Right lobe of liver (tissue), 6 donors: ENCODE measurements around the gene RBM14. TPM values are rescaled to one million over a fixed set of nuclear protein-coding genes. Genes with fewer than 3 reads are reported as not detected.

Experiments used
- ATAC-seq, 4 donors: fragments of 200-7000 bp; cut with Tn5 transposase; one replicate each; pipeline ENCODE4 v1.9.1; 2020; ENCODE audit warnings: mild to moderate bottlenecking in 4 of 4, moderate library complexity in 4 of 4
- DNase-seq, 3 donors: peaks; one replicate each; pipeline ENCODE4 v3.0.0-alpha.2; 2020
- H3K27ac ChIP-seq, 3 donors: fragments of 200-600 bp; one replicate each; pipeline ENCODE4 v1.8.0; 2022
- H3K27me3 ChIP-seq, 2 donors: fragments of 200-600 bp; one replicate each; pipeline ENCODE4 v1.8.0; 2022
- H3K36me3 ChIP-seq, 4 donors: fragments of 200-600 bp; sonication (generic) in 1 of 4; one replicate each; pipeline versions ENCODE4 v1.5.1 to v1.8.0; 2017 to 2022; ENCODE audit warnings: control low read depth in 1 of 4
- H3K4me1 ChIP-seq, 4 donors: fragments of 200-600 bp; sonication (generic) in 1 of 4; one replicate each; pipeline versions ENCODE4 v1.5.1 to v1.8.0; 2017 to 2022; ENCODE audit warnings: control low read depth in 1 of 4
- H3K4me3 ChIP-seq, 3 donors: fragments of 200-600 bp; one replicate each; pipeline ENCODE4 v1.8.0; 2022
- H3K9me3 ChIP-seq, 4 donors: fragments of 200-600 bp; sonication (generic) in 1 of 4; one replicate each; pipeline versions ENCODE4 v1.5.1 to v1.8.0; 2017 to 2022; ENCODE audit warnings: control low read depth in 1 of 4
- POLR2A ChIP-seq: fragments of 450-650 bp; IDR thresholded peaks from one replicate; pipeline ENCODE4 v1.6.1; 2017; ENCODE audit warnings: antibody characterized with exemption, mild to moderate bottlenecking
- WGBS: methylation state at CpG from one replicate; pipeline ENCODE4 v1.1.6; 2018; ENCODE audit warnings: low coverage, low lambda C conversion rate; ENCODE audit not compliant: insufficient coverage; ENCODE audit errors: missing lambda C conversion rate; 5-methylcytosine and 5-hydroxymethylcytosine counted together
- intact Hi-C, 2 donors: fragments of 100-400 bp; cut with DNase I; formaldehyde crosslinking; loops; one replicate each; pipeline versions ENCODE4 v1.11.2 to v1.14.1; 2022
- total RNA-seq, 6 experiments: library from RNA; depleted of rRNA in 2 of 6; stranded (reverse); fragments of >200 nt in 2 of 6; fragmentation: NEBNext Ultra II Directional in 3 of 6; extraction: Animal tissue kit (Norgen Biotek cat#: 25700) in 3 of 6; gene quantifications; one replicate each; pipeline versions ENCODE4 v1.1.0 to v1.2.4, GENCODE V29; 2016 to 2023
- TF ChIP-seq, protein P1 (sequence below), 4 donors: fragments of 200-600 bp in 3 of 4; fragments of 450-650 bp in 1 of 4; IDR thresholded peaks; one replicate each; pipeline versions ENCODE4 v1.5.1 to v1.8.0; 2016 to 2022; ENCODE audit warnings: antibody characterized with exemption in 4 of 4, mild to moderate bottlenecking in 2 of 4
- donor health status: DM: no; HTN: yes; CAD: no.
- donor health status: DM: no; HTN: no; CAD: no.
- donor health status: DM: no; HTN: no; CAD: no.
- donor health status: DM: no; HTN: yes; CAD: no.
- donor health status: DM: no; HTN: yes; CAD: no.

The RBM14 gene
- total RNA-seq, 6 experiments from 2014 or later = 25.1 to 63.7 (median 27.4) TPM

DNA sequence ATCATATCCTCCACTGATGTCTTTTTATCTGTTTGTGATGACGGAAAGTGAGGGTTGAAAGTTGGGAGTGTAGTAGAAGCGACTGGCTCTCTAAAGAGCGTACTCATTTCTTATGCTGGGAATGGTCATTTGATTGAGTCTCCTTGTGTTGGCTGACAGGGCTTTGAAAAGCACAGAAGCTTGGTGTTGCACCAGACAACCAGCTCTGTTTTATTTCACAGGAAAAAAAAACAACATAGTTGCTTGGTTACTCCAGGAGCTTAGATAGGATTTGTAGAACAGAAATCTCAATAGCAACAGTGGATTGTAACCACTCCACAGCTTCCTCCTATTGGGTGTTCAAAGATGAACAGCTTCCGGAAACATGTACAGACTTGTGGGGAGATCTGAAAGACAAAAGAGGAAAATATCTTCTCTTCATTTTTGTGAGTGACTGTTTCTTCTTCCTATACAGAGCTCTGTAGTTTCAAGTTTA is 2.7 kb downstream of the RBM14 start:
- DNase-seq = no peak
- intact Hi-C loops = no loop called here
- Histone ChIP-seq H3K36me3 (peaks cover 0 to 7% (median under 1%) of the 10 kb centered on the region in 4 donors), H3K4me3 (peak overlapping the region; percentile 76 to 96 (median 77)), H3K4me1 (peaks cover 0 to 66% (median 20%) of the 10 kb centered on the region in 4 donors), H3K27me3 (no peaks in the 10 kb centered on the region), H3K27ac (peak overlapping the region in 1 of 3 donors; percentile 16), H3K9me3 (no peaks in the 10 kb centered on the region)
- no peak for TF ChIP-seq POLR2A
- TF ChIP-seq, protein P1, sequence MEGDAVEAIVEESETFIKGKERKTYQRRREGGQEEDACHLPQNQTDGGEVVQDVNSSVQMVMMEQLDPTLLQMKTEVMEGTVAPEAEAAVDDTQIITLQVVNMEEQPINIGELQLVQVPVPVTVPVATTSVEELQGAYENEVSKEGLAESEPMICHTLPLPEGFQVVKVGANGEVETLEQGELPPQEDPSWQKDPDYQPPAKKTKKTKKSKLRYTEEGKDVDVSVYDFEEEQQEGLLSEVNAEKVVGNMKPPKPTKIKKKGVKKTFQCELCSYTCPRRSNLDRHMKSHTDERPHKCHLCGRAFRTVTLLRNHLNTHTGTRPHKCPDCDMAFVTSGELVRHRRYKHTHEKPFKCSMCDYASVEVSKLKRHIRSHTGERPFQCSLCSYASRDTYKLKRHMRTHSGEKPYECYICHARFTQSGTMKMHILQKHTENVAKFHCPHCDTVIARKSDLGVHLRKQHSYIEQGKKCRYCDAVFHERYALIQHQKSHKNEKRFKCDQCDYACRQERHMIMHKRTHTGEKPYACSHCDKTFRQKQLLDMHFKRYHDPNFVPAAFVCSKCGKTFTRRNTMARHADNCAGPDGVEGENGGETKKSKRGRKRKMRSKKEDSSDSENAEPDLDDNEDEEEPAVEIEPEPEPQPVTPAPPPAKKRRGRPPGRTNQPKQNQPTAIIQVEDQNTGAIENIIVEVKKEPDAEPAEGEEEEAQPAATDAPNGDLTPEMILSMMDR (IDR thresholded peaks at IDR 0.05) = no peak
- WGBS = 14% methylated on average over 3 of the region's 4 CpGs
- no peak for ATAC-seq

DNA sequence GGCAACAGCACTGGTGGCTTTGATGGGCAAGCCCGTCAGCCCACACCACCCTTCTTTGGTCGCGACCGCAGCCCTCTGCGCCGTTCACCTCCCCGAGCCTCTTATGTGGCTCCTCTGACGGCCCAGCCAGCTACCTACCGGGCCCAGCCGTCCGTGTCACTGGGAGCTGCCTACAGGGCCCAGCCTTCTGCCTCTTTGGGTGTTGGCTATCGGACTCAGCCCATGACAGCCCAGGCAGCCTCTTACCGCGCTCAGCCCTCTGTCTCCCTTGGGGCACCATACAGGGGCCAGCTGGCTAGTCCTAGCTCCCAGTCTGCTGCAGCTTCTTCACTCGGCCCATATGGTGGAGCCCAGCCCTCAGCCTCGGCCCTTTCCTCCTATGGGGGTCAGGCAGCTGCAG is 8.0 kb downstream of the RBM14 start:
- H3K4me1 ChIP-seq = peaks cover 0 to 35% (median 14%) of the 10 kb centered on the region in 4 donors
- DNase-seq = no peak
- H3K36me3 ChIP-seq = peaks cover 12 to 55% (median 34%) of the 10 kb centered on the region in 4 donors
- H3K9me3 ChIP-seq = no peaks in the 10 kb centered on the region
- 90% methylated on average over 9 of the region's 16 CpGs for WGBS
- no peaks in the 10 kb centered on the region for H3K27me3 ChIP-seq
- H3K4me3 ChIP-seq = no peak overlapping the region
- peak in 2 of 4 donors; percentile 18 to 25 for ATAC-seq
- no peak overlapping the region for H3K27ac ChIP-seq
- intact Hi-C loops = no loop called here
- TF ChIP-seq, protein P1 (IDR thresholded peaks at IDR 0.05) = no peak
- TF ChIP-seq POLR2A = no peak

DNA sequence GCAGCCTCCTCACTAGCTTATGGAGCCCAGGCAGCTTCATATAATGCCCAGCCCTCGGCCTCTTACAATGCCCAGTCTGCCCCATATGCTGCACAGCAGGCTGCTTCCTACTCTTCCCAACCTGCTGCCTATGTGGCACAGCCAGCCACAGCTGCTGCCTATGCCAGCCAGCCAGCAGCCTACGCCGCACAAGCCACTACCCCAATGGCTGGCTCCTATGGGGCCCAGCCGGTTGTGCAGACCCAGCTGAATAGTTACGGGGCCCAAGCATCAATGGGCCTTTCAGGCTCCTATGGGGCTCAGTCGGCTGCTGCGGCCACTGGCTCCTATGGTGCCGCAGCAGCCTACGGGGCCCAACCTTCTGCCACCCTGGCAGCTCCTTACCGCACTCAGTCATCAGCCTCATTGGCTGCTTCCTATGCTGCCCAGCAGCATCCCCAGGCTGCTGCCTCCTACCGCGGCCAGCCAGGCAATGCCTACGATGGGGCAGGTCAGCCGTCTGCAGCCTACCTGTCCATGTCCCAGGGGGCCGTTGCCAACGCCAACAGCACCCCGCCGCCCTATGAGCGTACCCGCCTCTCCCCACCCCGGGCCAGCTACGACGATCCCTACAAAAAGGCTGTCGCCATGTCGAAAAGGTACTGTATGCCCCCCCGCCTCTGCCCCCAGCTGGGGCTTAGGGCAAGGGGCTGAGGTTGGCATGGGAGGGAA is 8.8 kb downstream of the RBM14 start:
- DNase-seq (no peak), ATAC-seq (peak in 1 of 4 donors; percentile 4)
- peaks cover 0 to 29% (median 11%) of the 10 kb centered on the region in 4 donors for H3K4me1 ChIP-seq
- no peaks in the 10 kb centered on the region for H3K27me3 ChIP-seq
- H3K27ac ChIP-seq = no peak overlapping the region
- no peak overlapping the region for H3K4me3 ChIP-seq
- no CpG with 5 or more reads among the region's 26 CpGs for WGBS
- no peak for TF ChIP-seq POLR2A
- TF ChIP-seq, protein P1 (IDR thresholded peaks at IDR 0.05) = no peak
- intact Hi-C loops = no loop called here
- H3K36me3 ChIP-seq = peaks cover 12 to 62% (median 36%) of the 10 kb centered on the region in 4 donors
- no peaks in the 10 kb centered on the region for H3K9me3 ChIP-seq

DNA sequence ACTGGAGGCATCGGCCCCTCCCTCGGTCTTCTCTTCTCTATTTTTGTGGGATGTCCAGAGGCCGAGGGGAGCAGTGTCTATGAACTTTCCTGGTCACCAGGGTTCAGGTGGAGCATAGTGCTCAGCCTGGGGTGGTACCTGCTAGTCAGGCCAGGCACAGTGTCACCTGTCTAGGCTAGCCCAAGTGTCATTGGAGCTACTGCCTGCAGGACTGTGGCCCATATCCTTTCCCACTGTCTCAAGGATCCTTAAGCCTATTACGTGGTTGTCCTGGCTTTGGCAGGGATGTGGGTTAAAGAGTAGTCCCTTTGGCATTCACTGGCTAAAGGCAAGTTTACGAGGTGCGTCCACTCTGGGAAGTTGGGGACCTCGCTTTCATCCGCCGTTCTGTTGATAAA is 9.3 kb downstream of the RBM14 start:
- Histone ChIP-seq H3K4me1 (peaks cover 0 to 27% (median 9%) of the 10 kb centered on the region in 4 donors), H3K27ac (no peak overlapping the region), H3K36me3 (peaks cover 12 to 65% (median 39%) of the 10 kb centered on the region in 4 donors), H3K9me3 (no peaks in the 10 kb centered on the region), H3K4me3 (no peak overlapping the region), H3K27me3 (no peaks in the 10 kb centered on the region)
- no peak for DNase-seq
- WGBS = 91% methylated on average over 6 of the region's 9 CpGs
- peak in 1 of 4 donors; percentile 5 for ATAC-seq
- intact Hi-C loops = no loop called here
- TF ChIP-seq, protein P1 (IDR thresholded peaks at IDR 0.05) = no peak
- no peak for TF ChIP-seq POLR2A
